CMK (cell line): ENCODE results near the gene RAB27A.
"Not testable (repeated sequence)": the region's sequence is repeated elsewhere in the genome, so short reads cannot be mapped to it uniquely, and the experiment has no call there.

Experiments used
- DNase-seq: peaks from one replicate; pipeline ENCODE4 v3.0.0-alpha.2; 2010; ENCODE audit warnings: low read depth

RAB27A gene

DNA sequence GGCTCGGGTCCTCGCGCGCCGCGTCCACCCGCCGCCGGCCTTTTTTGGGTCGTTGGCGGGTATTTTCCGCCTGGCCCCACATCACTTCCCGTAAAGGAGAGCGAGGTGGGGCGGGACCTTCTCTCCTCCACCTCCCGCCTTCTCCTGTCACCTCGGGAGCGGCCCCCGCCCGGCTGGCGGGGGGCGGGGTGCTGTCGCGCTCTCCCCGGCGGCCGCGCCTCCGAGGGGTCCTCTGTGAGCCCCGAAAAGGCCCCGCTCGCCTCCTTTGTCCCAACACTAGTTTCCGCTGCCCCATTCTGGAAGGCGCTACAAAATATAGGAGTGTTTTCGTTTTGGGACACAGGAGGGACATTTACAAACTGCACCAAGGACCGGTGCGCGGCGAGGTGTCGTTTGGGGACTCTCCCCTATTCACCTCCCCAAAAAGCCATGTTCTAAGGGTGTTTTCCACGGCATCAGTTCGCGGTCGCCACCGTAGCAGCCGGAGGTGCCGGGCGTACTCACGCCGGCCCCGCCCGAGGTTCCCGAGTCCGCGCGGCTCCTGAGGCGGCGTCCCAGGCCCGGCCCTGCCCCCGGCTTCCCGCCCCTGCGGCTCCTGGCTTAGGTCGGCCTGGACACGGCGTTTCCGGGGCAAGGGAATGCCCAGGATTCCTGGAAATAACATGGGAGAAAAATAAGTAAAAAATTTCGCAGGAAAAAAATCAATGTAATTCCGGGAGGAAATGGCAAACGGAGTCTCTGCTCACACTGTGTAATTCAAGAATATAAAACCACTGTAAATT is at the start of gene RAB27A:
RAB27A (minus strand) TSS at position 68 of the 782 bp plus-strand sequence. CDS start 54,879 bp downstream, outside the sequence.
- DNase-seq = no peak

DNA sequence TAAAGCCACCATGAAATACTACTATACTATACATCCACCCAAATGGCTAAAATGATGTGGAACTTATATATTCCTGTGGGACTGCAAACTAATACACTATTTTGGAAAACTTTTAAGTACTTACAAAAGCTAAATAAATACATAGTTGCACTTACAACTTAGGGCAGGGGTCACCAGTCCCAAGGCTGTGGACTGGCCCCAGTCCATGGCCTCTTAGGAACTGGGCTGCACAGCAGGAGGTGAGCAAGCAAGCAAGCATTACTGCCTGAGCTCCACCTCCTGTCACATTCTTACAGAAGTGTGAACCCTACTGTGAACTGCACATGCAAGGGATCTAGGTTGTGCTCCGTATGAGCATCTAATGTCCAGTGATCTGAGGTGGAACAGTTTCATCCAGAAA is 47.5 kb upstream of the RAB27A start:
- no peak for DNase-seq

DNA sequence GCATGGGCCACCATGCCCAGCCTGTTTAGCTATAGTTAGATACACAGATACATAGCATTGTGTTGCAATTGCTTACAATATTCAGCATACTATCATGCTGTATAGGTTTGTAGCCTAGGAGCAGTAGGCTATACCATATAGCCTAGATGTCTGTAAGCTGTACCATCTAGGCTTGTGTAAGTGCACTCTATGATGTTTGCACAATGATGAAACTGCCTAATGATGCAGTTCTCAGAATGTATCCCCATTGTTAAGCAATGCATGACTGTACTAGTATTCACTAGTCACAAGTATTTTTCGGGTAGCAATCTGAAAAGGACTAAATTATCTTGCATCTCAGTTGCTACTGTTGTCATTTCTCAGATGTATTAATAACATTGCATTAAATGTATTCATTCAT is 45.4 kb upstream of the RAB27A start:
- no peak for DNase-seq

DNA sequence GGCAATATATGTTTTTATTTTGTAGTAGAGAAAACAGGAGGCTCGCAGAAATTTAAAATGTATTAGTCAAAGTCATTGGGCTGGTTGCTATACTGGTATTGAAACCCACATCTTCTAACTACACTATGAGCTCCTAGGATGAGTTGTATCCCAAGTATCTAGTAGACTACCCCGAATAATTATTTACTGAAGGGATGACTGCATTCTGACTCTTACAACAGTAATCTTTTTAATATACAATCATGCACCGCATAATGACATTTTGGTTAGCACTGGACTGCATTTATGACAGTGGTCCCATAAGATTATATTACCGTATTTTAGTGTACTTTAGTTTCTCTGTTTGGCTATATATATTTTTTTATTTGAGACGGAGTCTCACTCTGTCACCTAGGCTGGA is 44.8 kb upstream of the RAB27A start:
- DNase-seq = no peak

DNA sequence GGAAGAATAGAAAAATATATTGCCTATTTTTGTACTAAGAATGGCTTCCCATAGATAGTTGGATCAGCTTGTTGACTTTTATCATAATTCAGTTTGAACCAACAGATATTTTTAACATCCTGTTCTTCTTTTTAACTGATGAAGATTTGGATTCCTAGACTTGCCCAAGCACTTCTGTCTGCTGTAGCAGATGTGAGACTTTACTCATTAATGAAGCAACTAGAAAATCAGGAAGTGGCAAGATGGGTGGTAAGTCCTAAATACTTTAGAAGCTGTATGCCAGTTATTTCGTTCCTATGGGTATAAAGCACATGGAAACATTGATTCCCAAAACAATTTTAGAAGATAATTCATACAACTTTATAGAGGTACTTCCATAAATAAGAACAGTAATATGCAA is 37.8 kb upstream of the RAB27A start:
- no peak for DNase-seq

DNA sequence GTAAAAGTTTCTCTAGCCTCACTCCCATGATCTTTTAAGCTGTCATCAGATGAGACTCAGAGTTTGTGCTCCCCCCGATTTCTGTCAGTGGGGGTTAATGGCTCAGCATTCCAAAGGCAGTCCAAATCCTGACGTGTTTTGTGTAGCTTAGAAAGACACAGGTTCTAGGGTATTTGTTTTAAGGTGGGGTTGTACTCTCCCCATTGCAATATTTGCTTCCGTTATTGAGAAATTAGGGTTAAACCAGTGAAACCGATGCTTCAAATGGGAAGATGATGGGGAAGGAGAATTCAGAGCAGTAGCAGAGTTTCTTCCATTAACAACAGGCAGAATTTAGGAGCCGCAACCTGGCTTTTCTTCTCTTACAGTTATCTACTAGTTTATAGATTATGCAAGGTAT is 32.9 kb upstream of the RAB27A start:
- no peak for DNase-seq

DNA sequence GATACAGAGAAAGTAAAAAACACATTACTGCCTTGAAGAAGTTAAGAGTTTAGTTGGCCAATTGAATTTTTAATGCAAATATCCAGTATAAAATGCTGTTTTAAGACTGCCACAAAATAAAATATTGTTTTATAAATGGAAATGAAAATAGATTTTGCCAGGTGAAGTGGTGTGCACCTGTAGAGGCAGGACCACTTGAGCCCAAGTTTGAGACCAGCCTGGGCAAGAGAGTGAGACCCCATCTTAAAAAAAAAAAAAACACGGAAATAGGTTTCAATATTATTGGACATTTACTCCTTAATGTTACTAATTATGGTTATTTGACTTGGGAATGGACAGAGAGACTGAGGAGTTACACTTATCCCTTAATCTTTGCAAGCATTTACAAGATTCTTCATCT is 31.4 kb upstream of the RAB27A start:
- DNase-seq = no peak

DNA sequence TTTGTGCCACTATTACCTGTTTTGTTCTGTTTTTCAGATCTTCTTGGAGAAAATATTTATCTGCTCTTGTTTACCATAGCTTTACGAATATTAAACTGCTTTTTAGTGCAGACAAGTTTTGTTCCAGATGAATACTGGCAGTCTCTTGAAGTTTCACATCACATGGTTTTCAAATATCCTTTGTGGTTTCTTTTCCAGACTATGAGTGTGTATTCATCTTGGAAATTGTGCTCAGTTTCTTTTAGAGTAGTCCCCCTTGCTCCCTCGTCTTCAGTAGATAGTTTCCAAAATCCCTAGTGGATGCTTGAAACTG is 30.6 kb upstream of the RAB27A start:
- no peak for DNase-seq

DNA sequence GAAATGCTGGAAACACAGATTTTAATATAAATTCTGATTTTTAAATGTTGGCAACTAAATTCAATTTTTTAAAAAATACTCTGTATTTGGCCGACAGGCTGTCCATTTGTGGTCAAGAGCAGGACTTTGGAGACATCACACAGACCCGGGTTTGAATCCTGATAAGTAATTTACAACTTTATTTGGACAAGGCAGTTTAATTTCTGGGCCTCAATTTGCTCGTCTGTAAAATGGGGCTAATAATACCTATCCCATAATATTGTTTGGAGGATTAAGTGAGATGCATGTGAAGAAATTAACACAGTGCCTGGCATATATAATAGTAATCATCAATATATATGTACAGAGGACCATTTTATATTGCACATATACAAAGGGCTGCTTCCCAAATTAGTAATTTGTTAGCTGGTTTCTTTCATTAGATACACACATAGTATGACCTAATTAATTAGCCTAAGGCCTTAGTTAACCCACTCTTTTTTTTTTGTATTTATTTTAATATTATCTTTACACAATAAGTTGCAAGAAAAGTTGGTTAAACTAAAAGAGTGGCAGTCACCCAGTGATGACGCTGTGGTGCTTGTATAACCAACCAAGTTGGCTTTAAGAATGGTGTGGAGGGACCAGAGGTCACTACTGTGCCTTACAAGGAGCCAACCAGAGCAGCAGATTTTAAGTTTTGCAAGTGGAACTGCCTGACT is 30.1 kb upstream of the RAB27A start:
- DNase-seq = no peak

DNA sequence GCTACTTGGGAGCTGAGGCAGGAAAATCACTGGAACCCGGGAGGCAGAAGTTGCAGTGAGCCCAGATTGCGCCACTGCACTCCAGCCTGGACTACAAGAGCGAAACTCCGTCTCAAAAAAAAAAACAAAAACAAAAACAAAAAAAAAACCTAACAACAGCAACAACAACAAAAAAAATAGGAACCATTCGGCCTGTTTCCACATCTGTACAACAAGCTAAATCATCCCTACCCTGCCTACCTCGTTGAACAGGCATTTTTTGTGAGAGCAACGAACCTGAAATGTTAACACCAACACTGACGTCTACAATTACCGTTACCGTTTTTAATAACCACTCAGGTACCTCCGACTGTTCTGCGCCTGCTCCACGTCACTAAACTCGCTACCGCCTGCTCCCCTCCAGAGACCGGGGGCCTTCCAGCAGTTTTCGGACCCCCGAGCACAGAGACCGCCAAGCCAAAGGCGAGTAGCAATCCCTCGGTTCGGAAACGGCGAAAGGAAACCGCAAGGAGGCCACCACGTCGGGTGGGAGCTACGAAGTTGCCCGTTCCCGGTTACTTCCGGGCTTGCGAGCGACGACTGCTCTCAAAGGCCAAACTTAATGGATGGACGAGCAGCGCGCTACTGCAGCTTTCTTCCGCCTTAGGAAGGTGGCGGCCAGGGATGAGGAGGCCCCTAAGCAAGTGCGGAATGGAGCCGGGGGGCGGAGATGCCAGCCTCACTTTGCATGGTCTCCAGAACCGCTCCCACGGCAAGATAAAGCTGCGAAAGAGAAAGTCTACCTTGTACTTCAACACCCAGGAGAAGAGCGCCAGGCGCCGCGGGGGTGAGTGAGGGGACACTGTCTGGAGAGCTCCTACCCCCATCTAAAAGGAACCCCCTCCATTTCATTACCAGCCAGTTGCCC is 29.2 kb upstream of the RAB27A start, which contains the start of the genes PIGB and PIGBOS1:
PIGB (plus strand) TSS at position 635 of the 907 bp plus-strand sequence; CDS start at position 664, 29 bp downstream.
PIGBOS1 (minus strand) TSS at position 536 of the 907 bp plus-strand sequence. CDS start 1,331 bp downstream, outside the sequence.
- peak; percentile 66 for DNase-seq

DNA sequence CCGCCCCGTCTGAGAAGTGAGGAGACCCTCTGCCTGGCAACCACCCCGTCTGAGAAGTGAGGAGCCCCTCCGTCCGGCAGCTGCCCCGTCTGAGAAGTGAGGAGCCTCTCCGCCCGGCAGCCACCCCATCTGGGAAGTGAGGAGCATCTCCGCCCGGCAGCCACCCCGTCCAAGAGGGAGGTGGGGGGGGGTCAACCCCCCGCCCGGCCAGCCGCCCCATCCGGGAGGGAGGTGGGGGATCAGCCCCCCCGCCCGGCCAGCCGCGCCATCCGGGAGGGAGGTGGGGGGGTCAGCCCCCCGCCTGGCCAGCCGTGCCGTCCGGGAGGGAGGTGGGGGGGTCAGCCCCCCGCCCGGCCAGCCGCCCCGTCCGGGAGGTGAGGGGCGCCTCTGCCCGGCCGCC is 13.2 kb upstream of the RAB27A start:
- not testable (repeated sequence) for DNase-seq

DNA sequence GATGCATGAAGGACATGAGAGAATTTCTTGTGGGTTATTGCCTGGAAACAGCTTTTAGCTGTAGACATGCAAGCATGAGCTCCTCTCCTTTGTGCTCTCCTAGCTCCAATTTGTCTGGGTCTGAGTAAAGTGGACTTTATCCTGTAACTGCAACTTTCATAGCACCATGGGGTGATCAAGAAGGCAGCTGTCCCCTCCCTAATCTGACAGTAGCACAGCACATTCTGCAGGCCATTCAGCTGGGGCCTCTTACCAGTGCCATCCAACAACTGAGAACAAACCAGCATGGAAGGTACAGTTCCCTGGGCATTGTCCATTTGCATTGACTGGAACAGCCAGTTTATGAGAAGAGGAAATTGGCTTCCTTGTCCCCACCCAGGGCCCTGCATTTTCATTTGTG is 7.7 kb upstream of the RAB27A start:
- DNase-seq = no peak

DNA sequence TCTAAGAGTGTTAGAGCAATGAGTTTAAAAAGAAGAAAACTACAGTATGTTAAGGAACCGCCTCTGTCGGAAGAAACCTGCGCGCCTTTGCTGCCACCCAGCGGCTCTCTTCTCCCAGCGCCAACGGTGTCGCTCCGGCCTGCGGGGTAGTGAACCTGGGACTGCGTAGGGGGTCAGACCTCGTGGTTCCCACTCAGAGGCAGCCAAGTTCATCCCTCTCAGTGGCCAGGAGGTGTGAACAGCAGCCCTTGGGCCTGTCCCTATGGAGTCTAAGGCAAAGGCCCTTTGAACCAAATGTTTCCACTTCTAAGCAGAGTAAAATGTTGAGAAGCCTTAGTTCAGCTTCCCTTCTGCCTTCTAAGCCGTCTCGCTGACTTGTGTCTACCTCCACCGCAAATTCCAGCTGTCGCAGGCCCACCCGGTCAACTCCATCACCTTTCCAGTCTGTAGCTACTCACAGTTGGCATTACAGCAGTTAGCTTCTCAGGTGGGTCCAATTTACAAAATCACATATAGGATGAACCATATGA is 980 bp upstream of the RAB27A start:
- no peak for DNase-seq

DNA sequence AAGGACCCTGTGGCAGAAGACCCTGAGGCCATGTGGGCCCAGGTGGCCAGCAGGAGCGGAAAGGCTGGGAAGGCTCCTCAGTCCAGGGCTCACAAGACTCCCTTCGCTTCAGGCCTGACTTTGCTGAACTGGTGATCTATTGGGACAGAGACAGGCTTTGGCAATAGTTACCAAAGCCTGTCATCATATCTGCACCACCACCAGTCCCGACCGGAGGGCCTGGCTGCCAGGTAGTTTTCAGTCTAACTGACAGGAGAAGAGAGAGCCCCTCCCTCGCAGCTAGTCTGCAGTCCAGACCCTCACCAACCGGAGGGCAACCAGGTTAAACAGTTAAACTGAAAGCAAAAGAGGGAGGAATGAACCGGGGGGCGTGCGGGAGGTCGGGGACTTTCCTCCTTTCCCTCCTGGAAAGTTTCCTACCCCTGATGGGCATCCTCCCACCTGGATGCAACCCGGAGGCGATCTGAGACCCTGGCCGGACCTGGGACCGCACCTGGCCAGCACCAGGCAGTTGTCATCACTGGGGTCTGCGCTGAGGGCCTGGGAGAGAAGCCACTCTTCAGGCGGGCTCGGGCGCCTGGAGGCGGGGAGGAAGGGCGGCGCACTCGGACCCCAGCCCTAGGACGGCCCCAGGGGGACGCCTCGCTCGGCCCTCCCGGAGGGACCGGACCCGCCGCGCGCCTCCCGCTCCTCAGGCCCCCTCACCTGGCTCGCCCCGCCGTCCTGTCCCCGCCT is 435 bp downstream of the RAB27A start:
- DNase-seq = no peak

DNA sequence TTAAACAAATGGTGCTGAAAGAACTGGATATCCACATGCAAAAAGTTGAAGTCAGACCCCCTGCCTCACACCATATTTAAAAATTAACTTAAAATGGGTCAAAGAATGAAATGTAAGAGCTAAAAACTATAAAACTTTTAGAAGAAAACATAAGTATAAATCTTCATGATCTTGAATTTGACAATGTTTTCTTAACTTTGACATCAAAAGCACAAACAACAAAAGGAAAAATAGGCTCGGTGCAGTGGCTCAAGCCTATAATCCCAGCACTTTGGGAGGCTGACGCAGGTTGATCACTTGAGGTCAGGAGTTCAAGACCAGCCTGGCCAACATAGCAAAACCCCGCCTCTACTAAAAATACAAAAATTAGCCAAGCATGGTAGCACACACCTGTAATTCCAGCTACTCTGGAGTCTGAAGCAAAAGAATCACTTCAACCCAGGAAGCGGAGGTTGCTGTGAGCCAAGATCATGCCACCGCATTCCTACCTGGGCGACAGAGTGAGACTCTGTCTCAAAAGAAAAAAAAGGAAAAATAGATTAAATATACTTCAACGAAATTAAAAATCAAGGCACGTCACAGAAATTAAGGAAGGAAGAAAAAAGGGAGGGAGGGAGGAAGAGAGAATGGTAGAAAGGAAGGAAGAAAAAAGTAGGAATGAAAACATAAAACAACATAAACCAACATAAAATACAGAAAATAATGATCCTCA is 1.5 kb downstream of the RAB27A start:
- DNase-seq = no peak

DNA sequence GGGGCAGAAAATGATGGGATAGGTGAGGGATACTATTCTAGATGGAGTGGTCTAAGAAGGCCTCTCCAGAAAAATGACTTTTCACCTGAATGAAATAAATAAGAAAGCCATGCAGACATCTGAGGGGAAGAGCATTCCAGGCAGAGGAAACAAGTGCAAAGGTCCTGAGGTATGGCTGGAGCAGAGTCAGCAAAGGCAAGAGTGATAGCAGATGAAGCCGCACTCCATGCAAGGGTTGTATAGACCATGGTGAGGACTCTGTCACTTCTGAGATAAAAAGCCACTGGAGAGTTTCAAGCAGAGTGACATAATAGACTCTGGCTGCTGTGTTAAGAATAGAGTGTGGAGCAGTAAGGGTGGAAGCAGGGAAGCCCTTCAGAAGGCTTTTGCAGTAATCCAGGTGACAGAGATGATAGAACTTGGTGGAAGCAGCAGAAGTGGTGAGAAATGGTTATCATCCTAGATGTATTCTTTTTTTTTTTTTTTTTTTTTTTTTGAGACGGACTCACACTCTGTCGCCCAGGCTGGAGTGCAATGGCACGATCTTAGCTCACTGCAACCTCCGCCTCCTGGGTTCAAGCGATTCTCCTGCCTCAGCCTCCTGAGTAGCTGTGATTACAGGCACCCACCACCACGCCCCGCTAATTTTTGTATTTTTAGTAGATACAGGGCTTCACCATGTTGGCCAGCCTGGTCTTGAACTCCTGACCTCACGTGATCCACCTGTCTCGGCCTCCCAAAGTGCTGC is 3.0 kb downstream of the RAB27A start:
- DNase-seq = not testable (repeated sequence)

DNA sequence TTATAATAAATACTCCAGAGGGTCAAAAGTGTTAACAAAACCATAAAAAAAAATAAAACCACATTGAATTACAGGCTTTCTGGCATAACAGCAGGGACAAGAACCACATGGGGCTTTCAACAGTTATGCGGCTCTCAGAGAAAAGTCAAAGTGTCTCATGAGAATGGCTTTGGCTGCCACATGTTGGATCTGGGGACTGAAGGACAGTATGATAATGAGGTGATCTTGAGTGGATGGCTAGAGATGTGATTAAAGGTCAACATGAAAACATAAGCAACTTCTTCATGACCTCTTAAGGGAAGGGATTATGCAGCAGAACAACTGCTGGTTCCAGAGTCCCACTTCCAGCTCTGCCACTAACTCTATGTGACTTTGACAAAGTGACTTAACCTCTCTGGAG is 5.2 kb downstream of the RAB27A start:
- DNase-seq = no peak

DNA sequence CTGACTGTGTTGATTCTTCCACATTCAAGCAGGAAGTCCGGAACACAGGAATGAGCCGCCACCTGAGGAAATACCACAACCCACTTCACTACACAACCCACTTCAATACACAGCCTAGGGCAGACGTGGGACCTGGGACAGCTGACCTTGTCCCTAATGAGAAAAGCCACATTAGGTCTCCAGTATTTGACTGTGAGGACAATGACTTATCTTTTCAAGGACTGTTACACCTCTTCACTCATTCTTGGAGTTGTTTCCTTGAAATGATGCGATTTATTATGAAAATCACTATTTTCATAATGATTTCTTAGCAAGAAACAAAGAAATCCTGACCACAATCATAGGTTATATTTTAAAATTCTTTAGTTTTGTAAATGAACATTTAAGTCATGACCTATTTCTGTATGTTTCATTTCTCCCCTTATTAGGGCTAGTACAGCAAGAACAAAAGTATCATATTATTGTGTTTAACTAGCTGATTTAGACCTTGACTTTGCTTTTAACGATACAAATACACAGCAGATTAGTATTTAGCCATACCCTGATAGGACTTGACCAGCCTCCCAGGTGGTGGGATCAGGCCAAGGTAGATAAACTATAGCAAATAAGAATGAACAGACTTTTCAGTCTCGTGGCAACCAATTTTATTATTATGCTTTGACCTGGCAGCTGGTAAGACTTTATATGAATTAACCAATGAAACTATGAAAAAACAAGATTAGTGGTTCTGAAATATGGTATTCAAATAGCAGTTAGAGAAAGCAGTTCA is 6.0 kb downstream of the RAB27A start:
- DNase-seq = no peak

DNA sequence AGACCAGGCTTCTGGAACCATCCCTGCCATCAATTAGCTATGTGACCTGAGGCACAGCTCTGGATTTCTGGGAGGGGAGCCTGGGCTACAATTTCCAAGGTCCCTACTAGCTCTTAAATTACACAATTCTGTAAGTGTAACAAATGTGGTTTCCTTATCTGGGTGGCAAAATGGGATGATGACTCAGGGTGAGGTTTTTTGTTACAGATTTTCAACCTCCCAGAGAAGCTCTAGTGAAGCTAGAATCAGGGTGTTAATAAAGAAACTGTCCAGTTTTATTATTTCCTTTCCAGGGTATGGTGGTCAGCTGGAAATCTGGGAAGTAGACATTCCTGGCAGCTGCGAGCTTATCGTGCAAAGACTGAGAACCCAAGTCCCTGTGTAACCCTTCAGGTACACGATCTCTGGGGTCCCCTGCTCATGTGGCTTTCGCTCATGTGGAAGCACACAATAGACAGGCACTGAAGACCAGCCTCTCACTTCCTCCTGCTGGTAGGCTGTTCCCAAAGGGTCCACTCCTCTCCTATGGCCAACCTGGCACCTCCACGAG is 7.3 kb downstream of the RAB27A start:
- DNase-seq = no peak
